Measurements from ENCODE around the gene MEGF6.
"Not testable (repeated sequence)": the region's sequence is repeated elsewhere in the genome, so short reads cannot be mapped to it uniquely, and the experiment has no call there.

The MEGF6 gene

DNA sequence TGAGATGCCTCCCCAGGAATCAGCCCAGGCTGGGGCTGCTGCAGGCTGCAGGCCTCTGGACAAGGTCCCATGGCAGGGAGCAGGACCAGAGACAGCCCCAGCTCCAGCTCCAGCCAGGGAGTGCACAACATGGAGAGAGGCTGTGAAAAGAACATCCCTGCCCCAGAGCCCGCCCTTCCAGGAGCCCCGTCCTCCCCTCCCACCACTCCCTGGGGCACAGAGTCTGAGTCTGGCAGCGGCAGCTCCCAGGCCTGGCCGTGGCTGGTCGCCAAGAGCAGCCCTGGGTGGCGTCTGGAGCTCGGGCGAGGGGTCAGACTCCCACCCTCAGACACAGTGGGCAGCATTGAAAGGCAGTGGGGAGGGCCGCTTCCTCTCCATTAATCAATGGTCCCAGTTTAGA, 37.8 kb downstream of the MEGF6 start:
- H3K4me1 Mint-ChIP-seq: peaks cover 21% of the 10 kb centered on the region
- H3K36me3 Mint-ChIP-seq (ENCODE audit: low read depth): peaks cover 6% of the 10 kb centered on the region
- no peak for DNase-seq
- H3K27me3 Mint-ChIP-seq (ENCODE audit: low read depth, poor library complexity): no peaks in the 10 kb centered on the region
- no peak overlapping the region for H3K27ac Mint-ChIP-seq
- TF ChIP-seq CTCF (IDR thresholded peaks at IDR 0.05): no peak
- H3K9me3 Mint-ChIP-seq: no peaks in the 10 kb centered on the region
- no peak overlapping the region for H3K4me3 Mint-ChIP-seq

DNA sequence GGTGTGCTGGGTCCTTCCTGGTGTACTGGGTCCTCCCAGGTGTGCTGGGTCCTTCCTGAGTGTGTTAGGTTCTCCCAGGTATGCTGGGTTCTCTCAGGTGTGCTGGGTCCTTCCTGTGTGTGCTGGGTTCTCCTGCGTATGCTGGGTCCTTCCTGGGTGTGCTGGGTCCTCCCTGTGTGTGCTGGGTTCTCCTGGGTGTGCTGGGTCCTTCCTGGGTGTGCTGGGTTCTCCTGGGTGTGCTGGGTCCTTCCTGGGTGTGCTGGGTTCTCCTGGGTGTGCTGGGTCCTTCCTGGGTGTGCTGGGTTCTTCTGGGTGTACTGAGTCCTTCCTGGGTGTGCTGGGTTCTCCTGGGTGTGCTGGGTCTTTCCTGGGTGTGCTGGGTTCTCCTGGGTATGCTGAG, 38.7 kb downstream of the MEGF6 start:
- H3K4me1 Mint-ChIP-seq: peaks cover 16% of the 10 kb centered on the region
- not testable (repeated sequence) for H3K36me3 Mint-ChIP-seq (ENCODE audit: low read depth); H3K4me3 Mint-ChIP-seq; H3K27me3 Mint-ChIP-seq (ENCODE audit: low read depth, poor library complexity); H3K27ac Mint-ChIP-seq; DNase-seq; H3K9me3 Mint-ChIP-seq

DNA sequence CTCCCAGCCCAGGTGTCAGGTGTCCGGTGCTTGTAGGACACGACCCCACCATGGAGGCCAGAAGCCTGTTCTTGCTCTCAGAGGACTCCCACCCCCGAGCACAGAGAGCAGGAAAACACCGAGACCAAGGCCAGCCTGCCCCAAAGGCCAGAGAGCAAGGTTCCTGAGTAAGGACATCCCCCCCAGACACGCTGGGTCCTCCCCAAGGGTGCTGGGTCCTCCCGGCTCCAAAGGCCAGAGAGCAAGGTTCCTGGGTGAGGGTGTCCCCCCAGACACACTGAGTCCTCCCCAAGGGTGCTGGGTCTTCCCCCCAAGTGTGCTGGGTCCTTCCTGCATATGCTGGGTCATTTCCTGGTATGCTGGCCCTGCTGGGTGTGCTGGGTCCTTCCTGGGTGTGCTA, 40.0 kb downstream of the MEGF6 start:
- Mint-ChIP-seq H3K27me3 (ENCODE audit: low read depth, poor library complexity) (no peaks in the 10 kb centered on the region), H3K9me3 (no peaks in the 10 kb centered on the region), H3K4me3 (no peak overlapping the region), H3K27ac (no peak overlapping the region), H3K36me3 (ENCODE audit: low read depth) (peaks cover 6% of the 10 kb centered on the region), H3K4me1 (peaks cover 8% of the 10 kb centered on the region)
- no peak for TF ChIP-seq CTCF (IDR thresholded peaks at IDR 0.05)
- no peak for DNase-seq

DNA sequence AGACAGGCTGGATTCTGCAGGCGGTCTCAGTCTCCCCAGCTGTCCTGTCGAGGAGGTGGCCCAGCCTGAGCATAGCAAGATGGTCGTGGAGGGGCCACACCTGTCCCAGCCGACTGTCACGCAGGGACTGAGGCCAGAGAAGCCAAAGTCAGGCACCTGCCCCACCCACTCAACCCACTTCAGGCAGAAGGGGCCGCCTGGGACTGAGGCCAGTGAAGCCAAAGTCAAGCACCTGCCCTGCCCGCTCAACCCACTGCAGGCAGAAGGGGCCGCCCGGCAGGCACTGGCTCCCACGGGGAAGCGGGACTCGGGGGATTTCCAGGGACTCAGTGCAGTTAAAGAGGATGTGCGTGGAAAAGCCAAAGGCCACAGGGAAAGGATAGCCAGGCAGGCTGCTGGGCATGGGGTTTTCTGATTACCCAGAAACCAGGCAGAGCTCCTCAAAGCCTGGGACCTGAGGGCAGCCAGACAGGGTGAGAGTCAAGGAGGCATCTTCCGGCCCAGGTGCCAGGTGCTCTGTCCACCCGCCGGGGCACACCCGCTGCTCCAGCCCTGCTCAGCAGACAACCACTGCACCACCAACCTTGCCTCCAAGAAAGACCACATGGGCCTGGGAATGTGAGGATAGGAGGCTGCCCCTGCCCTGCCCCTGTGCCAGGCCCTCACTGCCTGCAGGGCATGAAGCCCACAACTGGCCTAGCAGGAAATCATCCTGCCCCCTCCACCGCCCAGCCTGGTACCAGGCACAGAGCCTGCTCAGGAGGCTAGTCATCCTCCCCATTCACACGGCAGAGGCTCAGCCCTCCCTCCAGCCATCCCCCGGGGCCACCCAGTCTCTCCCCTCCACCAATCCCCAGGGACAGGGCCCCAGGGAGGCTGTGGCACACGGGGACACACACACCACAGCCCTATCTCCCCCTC, 41.0 kb downstream of the MEGF6 start:
- no peaks in the 10 kb centered on the region for H3K9me3 Mint-ChIP-seq
- no peak for DNase-seq
- H3K27me3 Mint-ChIP-seq (ENCODE audit: low read depth, poor library complexity): no peaks in the 10 kb centered on the region
- no peak for TF ChIP-seq CTCF (IDR thresholded peaks at IDR 0.05)
- peaks cover 8% of the 10 kb centered on the region for H3K4me1 Mint-ChIP-seq
- no peak overlapping the region for H3K27ac Mint-ChIP-seq
- peaks cover 2% of the 10 kb centered on the region for H3K36me3 Mint-ChIP-seq (ENCODE audit: low read depth)
- H3K4me3 Mint-ChIP-seq: no peak overlapping the region

GRCh38 chr1:3569436-3569835, 41.9 kb downstream of the MEGF6 start:
- H3K27me3 Mint-ChIP-seq (ENCODE audit: low read depth, poor library complexity): no peaks in the 10 kb centered on the region
- DNase-seq: no peak
- TF ChIP-seq CTCF (IDR thresholded peaks at IDR 0.05): no peak
- H3K27ac Mint-ChIP-seq: no peak overlapping the region
- H3K4me1 Mint-ChIP-seq: peaks cover 16% of the 10 kb centered on the region
- no peaks in the 10 kb centered on the region for H3K9me3 Mint-ChIP-seq
- H3K4me3 Mint-ChIP-seq: no peak overlapping the region
- no peaks in the 10 kb centered on the region for H3K36me3 Mint-ChIP-seq (ENCODE audit: low read depth)

DNA sequence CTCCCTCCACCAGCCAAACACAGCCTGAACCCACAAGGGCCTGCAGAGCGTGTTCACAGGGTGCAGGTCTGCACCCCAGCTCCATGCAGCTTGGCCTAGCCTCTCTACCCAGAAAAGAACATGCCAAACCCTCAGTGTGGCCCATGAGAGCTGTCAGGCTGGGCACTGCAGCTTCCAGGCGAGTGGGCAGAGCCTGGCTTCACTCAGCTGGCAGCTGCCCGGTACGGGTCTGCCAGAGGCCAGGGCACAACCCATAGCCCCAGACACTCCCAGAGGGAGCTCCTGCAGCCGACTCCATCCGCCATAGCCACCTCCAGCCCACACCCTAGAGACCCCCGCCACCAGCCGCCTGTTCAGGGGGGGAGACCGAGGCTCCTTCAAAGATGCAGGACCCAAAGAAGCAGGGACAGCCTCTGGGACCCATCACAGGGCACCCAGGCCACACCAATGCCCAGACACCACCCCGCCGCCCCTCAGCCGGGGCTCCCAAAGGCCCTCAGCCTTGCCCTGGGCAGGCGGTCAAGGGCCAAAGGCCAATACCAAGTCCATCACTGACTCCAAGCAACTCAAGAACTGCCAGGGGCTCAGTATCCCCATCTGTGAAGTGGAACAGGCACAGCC, 42.4 kb downstream of the MEGF6 start:
- Mint-ChIP-seq H3K9me3 (no peaks in the 10 kb centered on the region), H3K36me3 (ENCODE audit: low read depth) (no peaks in the 10 kb centered on the region), H3K4me1 (peaks cover 19% of the 10 kb centered on the region), H3K4me3 (no peak overlapping the region), H3K27me3 (ENCODE audit: low read depth, poor library complexity) (no peaks in the 10 kb centered on the region), H3K27ac (no peak overlapping the region)
- DNase-seq: no peak
- no peak for TF ChIP-seq CTCF (IDR thresholded peaks at IDR 0.05)

Measured in nephron progenitor cell (in vitro differentiated cells).